ENCODE measurements around the gene RNLS.

GRCh38 chr10:88293651-88294230 lies 289.4 kb downstream of the RNLS start:
- TF ChIP-seq CTCF (IDR thresholded peaks at IDR 0.05) (no peak), POLR2A (IDR thresholded peaks at IDR 0.05) (no peak)

All from testis (tissue), 2 donors.